HL-60 (cell line): ENCODE measurements around the gene ADGRL3.

Experiments used
- GABPA ChIP-seq: IDR thresholded peaks from 2 replicates; pipeline ENCODE4 v1.6.1; 2012; ENCODE audit warnings: low read depth
- POLR2AphosphoS5 ChIP-seq: IDR thresholded peaks from 2 replicates; pipeline ENCODE4 v1.6.1; 2012; ENCODE audit warnings: low read depth
- SPI1 ChIP-seq: IDR thresholded peaks from 2 replicates; pipeline ENCODE4 v1.6.1; 2012; ENCODE audit warnings: low read depth, mild to moderate bottlenecking, borderline replicate concordance
- TF ChIP-seq, protein P1 (sequence below): IDR thresholded peaks from one replicate; pipeline ENCODE4 v1.5.1; 2011; ENCODE audit warnings: low read length, control low read depth, inconsistent platforms; ENCODE audit not compliant: insufficient read depth
- TF ChIP-seq, protein P2 (sequence below): IDR thresholded peaks from 2 replicates; pipeline ENCODE4 v1.6.1; 2012; ENCODE audit warnings: low read depth; ENCODE audit not compliant: insufficient replicate concordance

DNA sequence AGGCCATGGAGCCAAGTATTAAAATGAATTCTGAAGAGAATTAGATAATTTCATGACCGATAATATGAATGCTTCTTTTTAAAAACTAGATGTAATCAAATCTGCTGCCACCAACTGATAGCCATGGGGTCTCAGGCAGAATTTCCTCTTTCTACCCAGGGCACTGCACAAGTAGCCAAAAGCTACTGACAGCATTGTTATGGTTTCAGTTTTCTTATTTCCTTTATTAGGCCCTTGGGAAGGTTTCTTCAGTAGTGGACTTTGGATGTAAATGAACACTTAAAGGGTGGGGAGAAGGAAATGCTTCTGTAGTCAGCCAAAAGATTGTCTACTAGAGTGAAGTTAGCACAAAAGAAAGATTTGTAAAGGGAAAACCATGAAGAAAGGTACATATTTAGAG is 686.0 kb downstream of the ADGRL3 start:
- TF ChIP-seq, protein P1, sequence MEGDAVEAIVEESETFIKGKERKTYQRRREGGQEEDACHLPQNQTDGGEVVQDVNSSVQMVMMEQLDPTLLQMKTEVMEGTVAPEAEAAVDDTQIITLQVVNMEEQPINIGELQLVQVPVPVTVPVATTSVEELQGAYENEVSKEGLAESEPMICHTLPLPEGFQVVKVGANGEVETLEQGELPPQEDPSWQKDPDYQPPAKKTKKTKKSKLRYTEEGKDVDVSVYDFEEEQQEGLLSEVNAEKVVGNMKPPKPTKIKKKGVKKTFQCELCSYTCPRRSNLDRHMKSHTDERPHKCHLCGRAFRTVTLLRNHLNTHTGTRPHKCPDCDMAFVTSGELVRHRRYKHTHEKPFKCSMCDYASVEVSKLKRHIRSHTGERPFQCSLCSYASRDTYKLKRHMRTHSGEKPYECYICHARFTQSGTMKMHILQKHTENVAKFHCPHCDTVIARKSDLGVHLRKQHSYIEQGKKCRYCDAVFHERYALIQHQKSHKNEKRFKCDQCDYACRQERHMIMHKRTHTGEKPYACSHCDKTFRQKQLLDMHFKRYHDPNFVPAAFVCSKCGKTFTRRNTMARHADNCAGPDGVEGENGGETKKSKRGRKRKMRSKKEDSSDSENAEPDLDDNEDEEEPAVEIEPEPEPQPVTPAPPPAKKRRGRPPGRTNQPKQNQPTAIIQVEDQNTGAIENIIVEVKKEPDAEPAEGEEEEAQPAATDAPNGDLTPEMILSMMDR = no peak
- TF ChIP-seq POLR2AphosphoS5 (no peak), GABPA (no peak), SPI1 (no peak)
- TF ChIP-seq, protein P2, sequence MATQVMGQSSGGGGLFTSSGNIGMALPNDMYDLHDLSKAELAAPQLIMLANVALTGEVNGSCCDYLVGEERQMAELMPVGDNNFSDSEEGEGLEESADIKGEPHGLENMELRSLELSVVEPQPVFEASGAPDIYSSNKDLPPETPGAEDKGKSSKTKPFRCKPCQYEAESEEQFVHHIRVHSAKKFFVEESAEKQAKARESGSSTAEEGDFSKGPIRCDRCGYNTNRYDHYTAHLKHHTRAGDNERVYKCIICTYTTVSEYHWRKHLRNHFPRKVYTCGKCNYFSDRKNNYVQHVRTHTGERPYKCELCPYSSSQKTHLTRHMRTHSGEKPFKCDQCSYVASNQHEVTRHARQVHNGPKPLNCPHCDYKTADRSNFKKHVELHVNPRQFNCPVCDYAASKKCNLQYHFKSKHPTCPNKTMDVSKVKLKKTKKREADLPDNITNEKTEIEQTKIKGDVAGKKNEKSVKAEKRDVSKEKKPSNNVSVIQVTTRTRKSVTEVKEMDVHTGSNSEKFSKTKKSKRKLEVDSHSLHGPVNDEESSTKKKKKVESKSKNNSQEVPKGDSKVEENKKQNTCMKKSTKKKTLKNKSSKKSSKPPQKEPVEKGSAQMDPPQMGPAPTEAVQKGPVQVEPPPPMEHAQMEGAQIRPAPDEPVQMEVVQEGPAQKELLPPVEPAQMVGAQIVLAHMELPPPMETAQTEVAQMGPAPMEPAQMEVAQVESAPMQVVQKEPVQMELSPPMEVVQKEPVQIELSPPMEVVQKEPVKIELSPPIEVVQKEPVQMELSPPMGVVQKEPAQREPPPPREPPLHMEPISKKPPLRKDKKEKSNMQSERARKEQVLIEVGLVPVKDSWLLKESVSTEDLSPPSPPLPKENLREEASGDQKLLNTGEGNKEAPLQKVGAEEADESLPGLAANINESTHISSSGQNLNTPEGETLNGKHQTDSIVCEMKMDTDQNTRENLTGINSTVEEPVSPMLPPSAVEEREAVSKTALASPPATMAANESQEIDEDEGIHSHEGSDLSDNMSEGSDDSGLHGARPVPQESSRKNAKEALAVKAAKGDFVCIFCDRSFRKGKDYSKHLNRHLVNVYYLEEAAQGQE = no peak
